ENCODE results near the gene DCTN5. TPM values are rescaled to one million over a fixed set of nuclear protein-coding genes. Genes with fewer than 3 reads are reported as not detected.

Gene DCTN5
- polyA plus RNA-seq, 1 of the 3 experiments (the other 2 are of a cell fraction), result 45.6 TPM

- Histone ChIP-seq H3K36me3 (replicated peaks in 1 of 2; ENCODE audit: control insufficient read depth in 1 of 2, insufficient read depth in 2 of 2, low read length in 1 of 2) (peaks cover 27 to 29% of the 10 kb centered on the region in 2 experiments), H3K27ac (ENCODE audit: low read depth in 2 of 2, low read length in 1 of 2) (no peak overlapping the region), H3K9me3 (no peaks in the 10 kb centered on the region), H3F3A (replicated peaks; ENCODE audit: insufficient read depth) (peaks cover 11% of the 10 kb centered on the region), H3K27me3 (ENCODE audit: insufficient read depth) (no peaks in the 10 kb centered on the region), H3K9me2 (no peaks in the 10 kb centered on the region), H3K4me2 (no peak overlapping the region), H3K9ac (no peak overlapping the region), H3K79me2 (ENCODE audit: insufficient read depth) (peaks cover 44% of the 10 kb centered on the region), H2AFZ (ENCODE audit: low read depth) (no peak overlapping the region), H3K4me1 (ENCODE audit: control insufficient read depth in 1 of 2, insufficient read depth in 2 of 2, low read depth in 1 of 2, low read length in 1 of 2) (peaks cover 17 to 25% of the 10 kb centered on the region in 2 experiments; a peak in 2 of 4 replicates), H3K4me3 (ENCODE audit: low read depth in 2 of 2, low read length in 1 of 2) (no peak overlapping the region), H4K20me1 (ENCODE audit: insufficient read depth) (peaks cover 22% of the 10 kb centered on the region)
- no peak for DNase-seq
- ChIA-PET POLR2A (no interaction called here), CTCF (interaction anchor here (0.6 to 3.1 kb wide), 6 partner anchors 8 to 1376 kb away, joined by 3 to 19 read pairs (median 4); no protein-coding TSS in a partner anchor)
- 100% methylated on average over 2 of the region's 2 CpGs for WGBS (ENCODE audit: low lambda C conversion rate)
- TF ChIP-seq TAF1 (IDR thresholded peaks at IDR 0.05; ENCODE audit: borderline replicate concordance, low read depth, low read length), result no peak
- no peak for TF ChIP-seq FOXJ3 (CRISPR knock-in tag; IDR thresholded peaks at IDR 0.05)
- no peak for TF ChIP-seq NFIC (IDR thresholded peaks at IDR 0.05; ENCODE audit: borderline replicate concordance)
- TF ChIP-seq RXRA (IDR thresholded peaks at IDR 0.05; ENCODE audit: borderline replicate concordance, low read depth), result no peak
- TF ChIP-seq RCOR1 (IDR thresholded peaks at IDR 0.05; ENCODE audit: low read length), result no peak
Measured at GRCh38 chr16:23676924-23677480, 35.7 kb downstream of the DCTN5 start.

GRCh38 chr16:23678430-23679273 lies 37.4 kb downstream of the DCTN5 start, which contains the start of gene PLK1:
Gene PLK1, plus strand, starts transcription at chr16:23678889. Its CDS starts 44 bp downstream, at chr16:23678933.
- POLR2A ChIA-PET, result interaction anchor here (0.7 to 2.0 kb wide), 2 partner anchors 11 to 358 kb away, joined by 3 to 9 read pairs; no protein-coding TSS in a partner anchor
- Histone ChIP-seq H3K36me3 (replicated peaks in 1 of 2; ENCODE audit: control insufficient read depth in 1 of 2, insufficient read depth in 2 of 2, low read length in 1 of 2) (peaks cover 28% of the 10 kb centered on the region in 2 experiments), H3F3A (replicated peaks; ENCODE audit: insufficient read depth) (peaks cover 11% of the 10 kb centered on the region), H3K27ac (ENCODE audit: low read depth in 2 of 2, low read length in 1 of 2) (peak within 1 kb of the TSS; percentile 34 to 48; a peak in 3 of 4 replicates), H3K79me2 (ENCODE audit: insufficient read depth) (peaks cover 60% of the 10 kb centered on the region), H2AFZ (ENCODE audit: low read depth) (peak within 1 kb of the TSS; percentile 81; the same call in 1 of the 2 replicates), H3K4me3 (ENCODE audit: low read depth in 2 of 2, low read length in 1 of 2) (peak within 1 kb of the TSS; percentile 73 to 77), H3K4me1 (ENCODE audit: control insufficient read depth in 1 of 2, insufficient read depth in 2 of 2, low read depth in 1 of 2, low read length in 1 of 2) (peaks cover 17 to 25% of the 10 kb centered on the region in 2 experiments; a peak in 2 of 4 replicates), H4K20me1 (ENCODE audit: insufficient read depth) (peaks cover 23% of the 10 kb centered on the region), H3K4me2 (peak within 1 kb of the TSS; percentile 98), H3K9ac (peak within 1 kb of the TSS; percentile 88), H3K9me2 (no peaks in the 10 kb centered on the region), H3K27me3 (ENCODE audit: insufficient read depth) (no peaks in the 10 kb centered on the region), H3K9me3 (no peaks in the 10 kb centered on the region)
- CTCF ChIA-PET, result interaction anchor here (0.7 to 3.1 kb wide), 7 partner anchors 10 to 358 kb away, joined by 3 to 19 read pairs (median 3); partner anchors contain the start of genes DCTN5, PALB2 and UBFD1
- peak; percentile 92 for DNase-seq
- WGBS (ENCODE audit: low lambda C conversion rate), result 6% methylated on average over 38 of the region's 75 CpGs
- TF ChIP-seq TEAD4 (IDR thresholded peaks at IDR 0.05; ENCODE audit: borderline replicate concordance, insufficient read depth), result no peak
- peak; percentile 87 for TF ChIP-seq PBX3 (IDR thresholded peaks at IDR 0.05)
- 0 out of 2 replicates have a peak, but pooled peaks have one; percentile 9 for TF ChIP-seq TCF12 (IDR thresholded peaks at IDR 0.05)
- TF ChIP-seq ZBTB33 (IDR thresholded peaks at IDR 0.05; ENCODE audit: borderline replicate concordance, low read depth), result no peak
- peak; percentile 99 for TF ChIP-seq SIN3A (IDR thresholded peaks at IDR 0.05; ENCODE audit: borderline replicate concordance, low read depth, low read length)
- 0 out of 2 replicates have a peak, but pooled peaks have one; percentile 31 for TF ChIP-seq RCOR1 (IDR thresholded peaks at IDR 0.05; ENCODE audit: low read length)
- TF ChIP-seq SMC3 (IDR thresholded peaks at IDR 0.05; ENCODE audit: low read depth, low read length), result no peak
- TF ChIP-seq CTCF (IDR thresholded peaks at IDR 0.05), result peak; percentile 58
- TF ChIP-seq USF2 (IDR thresholded peaks at IDR 0.05; ENCODE audit: borderline replicate concordance, low read depth, low read length), result no peak
- peak; percentile 81 for TF ChIP-seq TAF1 (IDR thresholded peaks at IDR 0.05; ENCODE audit: borderline replicate concordance, low read depth, low read length)
- TF ChIP-seq RAD21 (IDR thresholded peaks at IDR 0.05; ENCODE audit: low read length), result peak; percentile 27; the same call in 1 of the 2 replicates
- TF ChIP-seq JUND (IDR thresholded peaks at IDR 0.05), result no peak
- peak; percentile 99 for TF ChIP-seq FOXM1 (IDR thresholded peaks at IDR 0.05; ENCODE audit: low read depth)
- TF ChIP-seq EP300 (IDR thresholded peaks at IDR 0.05; ENCODE audit: borderline replicate concordance in 1 of 2, low read depth in 1 of 2, low read length in 1 of 2), result peak in 1 of 2 experiments; percentile 37; a peak in 1 of 4 replicates
- peak; percentile 57 for TF ChIP-seq POLR2AphosphoS5 (IDR thresholded peaks at IDR 0.05; ENCODE audit: low read depth, low read length)
- TF ChIP-seq FOSL2 (IDR thresholded peaks at IDR 0.05; ENCODE audit: borderline replicate concordance, low read depth), result no peak; the same call in 1 of the 2 replicates

All from SK-N-SH (cell line).